ENCODE data around the gene NBR1. TPM values are rescaled to one million over a fixed set of nuclear protein-coding genes. Genes with fewer than 3 reads are reported as not detected.
"Not testable (repeated sequence)": the region's sequence is repeated elsewhere in the genome, so short reads cannot be mapped to it uniquely, and the experiment has no call there.

The NBR1 gene
- total and polyA plus RNA-seq, 2 of the 8 experiments (the other 6 are each of a cell fraction or from before 2014, with no cell fraction given): 13.5 to 36.0 TPM

GRCh38 chr17:43240596-43241352 is 69.8 kb downstream of the NBR1 start:
- DNase-seq (ENCODE audit: low read depth in 1 of 2, low spot score in 2 of 2); H3K14ac ChIP-seq (ENCODE audit: insufficient read length); CTCF ChIA-PET (ENCODE audit: partially characterized antibody); H3K9ac ChIP-seq (replicated peaks in 1 of 4; ENCODE audit: extremely low read depth in 1 of 4, low read depth in 3 of 4, low read length in 3 of 4); H2AFZ ChIP-seq (ENCODE audit: low read length); H3K36me3 ChIP-seq (ENCODE audit: control insufficient read depth in 2 of 4, insufficient read depth in 4 of 4, low read length in 3 of 4); H3K27ac ChIP-seq (ENCODE audit: low read depth, low read length); H2BK15ac ChIP-seq (ENCODE audit: low read length); H2BK12ac ChIP-seq (ENCODE audit: low read depth, low read length); H4K5ac ChIP-seq (ENCODE audit: insufficient read length, low read depth, low read length); H2BK20ac ChIP-seq (ENCODE audit: low read length); POLR2A ChIA-PET (ENCODE audit: partially characterized antibody); H4K91ac ChIP-seq (replicated peaks; ENCODE audit: insufficient read length, low read length); H3K18ac ChIP-seq (ENCODE audit: extremely low read depth, low read length); H3K79me2 ChIP-seq (ENCODE audit: control insufficient read depth in 1 of 2, insufficient read depth in 2 of 2, low read length in 2 of 2); H4K20me1 ChIP-seq (replicated peaks in 1 of 2; ENCODE audit: control insufficient read depth in 1 of 2, insufficient read depth in 2 of 2, low read length in 2 of 2); H3K56ac ChIP-seq (replicated peaks; ENCODE audit: insufficient read length, low read depth, low read length); H3K23me2 ChIP-seq (ENCODE audit: low read depth, low read length); H3K4me3 ChIP-seq (ENCODE audit: extremely low read depth in 1 of 4, insufficient read depth in 2 of 4, low read depth in 3 of 4, low read length in 4 of 4); H3K79me1 ChIP-seq (ENCODE audit: low read depth, low read length); H4K8ac ChIP-seq (ENCODE audit: extremely low read depth, insufficient read depth, low read length); FAIRE-seq; H3K23ac ChIP-seq (ENCODE audit: insufficient read length); H2AK5ac ChIP-seq (ENCODE audit: low read depth, low read length); H3K4me2 ChIP-seq (ENCODE audit: insufficient read depth in 1 of 2, low read depth in 2 of 2, low read length in 2 of 2); H3K9me3 ChIP-seq (ENCODE audit: insufficient read depth in 2 of 2, low read depth in 1 of 2, low read length in 1 of 2); H3K4me1 ChIP-seq (replicated peaks in 1 of 4; ENCODE audit: control insufficient read depth in 3 of 4, insufficient read depth in 4 of 4, low read length in 3 of 4); H2BK120ac ChIP-seq (replicated peaks; ENCODE audit: low read depth, low read length); H2BK5ac ChIP-seq (ENCODE audit: low read depth, low read length); H3K27me3 ChIP-seq (replicated peaks in 1 of 4; ENCODE audit: control insufficient read depth in 3 of 4, extremely low read depth in 1 of 4, insufficient read depth in 3 of 4, low read length in 3 of 4); H3K4ac ChIP-seq (replicated peaks; ENCODE audit: insufficient read length, low read depth, low read length): not testable (repeated sequence)
- WGBS, 2 experiments (ENCODE audit: extremely low coverage in 1 of 2, insufficient coverage in 1 of 2, insufficient read length in 1 of 2, insufficient replicate concordance in 2 of 2, low coverage in 1 of 2, low lambda C conversion rate in 2 of 2, missing lambda C conversion rate in 1 of 2): no CpG with 5 or more reads among the region's 34 CpGs

DNA sequence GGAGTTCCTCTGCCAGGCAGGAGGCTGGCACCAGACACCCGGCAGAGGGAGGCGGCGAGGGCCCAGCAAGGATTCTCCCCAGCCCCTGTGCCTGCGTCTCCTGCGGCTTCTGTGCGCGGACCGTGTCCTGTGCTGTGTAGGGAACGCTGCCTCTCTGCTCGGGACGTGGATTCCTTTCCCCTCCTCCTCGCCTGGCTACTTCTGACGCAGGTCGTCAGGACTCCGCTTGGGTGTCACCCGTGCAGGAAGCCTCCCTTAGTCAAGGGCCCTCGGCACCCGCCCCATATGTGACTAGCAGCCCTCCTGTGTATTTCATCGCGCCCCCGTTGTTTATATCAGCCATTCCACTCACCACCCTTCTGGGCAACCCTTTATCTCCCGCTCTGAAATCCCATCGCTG is 75.4 kb downstream of the NBR1 start:
- POLR2A ChIA-PET (ENCODE audit: partially characterized antibody); H3K4me1 ChIP-seq (replicated peaks in 1 of 4; ENCODE audit: control insufficient read depth in 3 of 4, insufficient read depth in 4 of 4, low read length in 3 of 4); H3K4me3 ChIP-seq (ENCODE audit: extremely low read depth in 1 of 4, insufficient read depth in 2 of 4, low read depth in 3 of 4, low read length in 4 of 4); H2AK5ac ChIP-seq (ENCODE audit: low read depth, low read length); H3K56ac ChIP-seq (replicated peaks; ENCODE audit: insufficient read length, low read depth, low read length); H3K79me2 ChIP-seq (ENCODE audit: control insufficient read depth in 1 of 2, insufficient read depth in 2 of 2, low read length in 2 of 2); H3K4ac ChIP-seq (replicated peaks; ENCODE audit: insufficient read length, low read depth, low read length); H3K18ac ChIP-seq (ENCODE audit: extremely low read depth, low read length); H4K91ac ChIP-seq (replicated peaks; ENCODE audit: insufficient read length, low read length); H3K27me3 ChIP-seq (replicated peaks in 1 of 4; ENCODE audit: control insufficient read depth in 3 of 4, extremely low read depth in 1 of 4, insufficient read depth in 3 of 4, low read length in 3 of 4); H2BK5ac ChIP-seq (ENCODE audit: low read depth, low read length); H2BK20ac ChIP-seq (ENCODE audit: low read length); H4K20me1 ChIP-seq (replicated peaks in 1 of 2; ENCODE audit: control insufficient read depth in 1 of 2, insufficient read depth in 2 of 2, low read length in 2 of 2); H3K4me2 ChIP-seq (ENCODE audit: insufficient read depth in 1 of 2, low read depth in 2 of 2, low read length in 2 of 2); H4K5ac ChIP-seq (ENCODE audit: insufficient read length, low read depth, low read length); H4K8ac ChIP-seq (ENCODE audit: extremely low read depth, insufficient read depth, low read length); H3K14ac ChIP-seq (ENCODE audit: insufficient read length); H2BK15ac ChIP-seq (ENCODE audit: low read length); H3K9me3 ChIP-seq (ENCODE audit: insufficient read depth in 2 of 2, low read depth in 1 of 2, low read length in 1 of 2); H3K23me2 ChIP-seq (ENCODE audit: low read depth, low read length); H2BK120ac ChIP-seq (replicated peaks; ENCODE audit: low read depth, low read length); H3K27ac ChIP-seq (ENCODE audit: low read depth, low read length); H3K23ac ChIP-seq (ENCODE audit: insufficient read length); FAIRE-seq; H3K79me1 ChIP-seq (ENCODE audit: low read depth, low read length); H3K36me3 ChIP-seq (ENCODE audit: control insufficient read depth in 2 of 4, insufficient read depth in 4 of 4, low read length in 3 of 4); CTCF ChIA-PET (ENCODE audit: partially characterized antibody); H3K9ac ChIP-seq (replicated peaks in 1 of 4; ENCODE audit: extremely low read depth in 1 of 4, low read depth in 3 of 4, low read length in 3 of 4); H2BK12ac ChIP-seq (ENCODE audit: low read depth, low read length); H2AFZ ChIP-seq (ENCODE audit: low read length): not testable (repeated sequence)
- peak in 1 of 2 experiments; percentile 84 for DNase-seq (ENCODE audit: low read depth in 1 of 2, low spot score in 2 of 2)
- 34% methylated on average over 13 of the region's 23 CpGs; no CpG with 5 or more reads in 1 of the 2 experiments for WGBS, 2 experiments (ENCODE audit: extremely low coverage in 1 of 2, insufficient coverage in 1 of 2, insufficient read length in 1 of 2, insufficient replicate concordance in 2 of 2, low coverage in 1 of 2, low lambda C conversion rate in 2 of 2, missing lambda C conversion rate in 1 of 2)
